ENCODE data around the gene KCTD1.

DNA sequence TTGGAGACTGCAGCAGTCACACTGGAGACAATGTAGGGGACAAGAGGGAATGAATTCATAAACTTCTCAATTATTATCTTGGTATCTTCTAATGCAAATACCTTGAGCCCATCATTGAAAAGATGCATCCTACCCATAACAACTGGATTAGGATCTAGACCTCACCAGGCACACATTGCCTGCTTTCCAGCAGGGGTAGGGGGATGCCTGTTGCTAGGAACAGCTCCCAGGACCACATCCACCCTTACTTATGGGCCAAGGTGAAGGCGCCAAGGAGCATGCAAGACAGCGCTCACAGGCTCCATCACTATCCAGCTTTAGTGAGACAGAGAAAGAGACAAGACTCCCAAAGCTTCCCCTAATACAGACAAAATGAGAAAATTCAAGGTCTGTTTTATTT is 24.4 kb downstream of the KCTD1 start:
- no peak for TF ChIP-seq CTCF (IDR thresholded peaks at IDR 0.05)
- no peak for TF ChIP-seq POLR2A (IDR thresholded peaks at IDR 0.05)
